GM15510 (cell line): ENCODE measurements around the gene AKR1E2.

Experiments
- POLR2A ChIP-seq: IDR thresholded peaks from 3 replicates; pipeline ENCODE4 v1.6.1; 2011; ENCODE audit warnings: borderline replicate concordance; ENCODE audit not compliant: insufficient read length; ENCODE audit errors: extremely low read depth

The AKR1E2 gene

GRCh38 chr10:4847561-4848355, 21.8 kb downstream of the AKR1E2 start:
- no peak for TF ChIP-seq POLR2A

GRCh38 chr10:4848356-4849041, 22.5 kb downstream of the AKR1E2 start:
- TF ChIP-seq POLR2A, result no peak

GRCh38 chr10:4849042-4849402, 23.0 kb downstream of the AKR1E2 start:
- no peak for TF ChIP-seq POLR2A

GRCh38 chr10:4849555-4850242, 23.7 kb downstream of the AKR1E2 start:
- TF ChIP-seq POLR2A, result no peak

- TF ChIP-seq POLR2A, result no peak
Observed at GRCh38 chr10:4850397-4850796, 24.4 kb downstream of the AKR1E2 start.

- no peak for TF ChIP-seq POLR2A
Observed at GRCh38 chr10:4851176-4851575, 25.2 kb downstream of the AKR1E2 start.

- TF ChIP-seq POLR2A, result no peak
Observed at GRCh38 chr10:4851846-4852245, 25.8 kb downstream of the AKR1E2 start.

- TF ChIP-seq POLR2A, result no peak
Observed at GRCh38 chr10:4865945-4866661, 40.1 kb downstream of the AKR1E2 start.

- TF ChIP-seq POLR2A, result no peak
Observed at GRCh38 chr10:4867109-4867519, 41.1 kb downstream of the AKR1E2 start.

- no peak for TF ChIP-seq POLR2A
Observed at GRCh38 chr10:4867520-4868356, 41.7 kb downstream of the AKR1E2 start.

- no peak for TF ChIP-seq POLR2A
Observed at GRCh38 chr10:4868357-4868657, 42.3 kb downstream of the AKR1E2 start.

GRCh38 chr10:4882704-4883078, 56.7 kb downstream of the AKR1E2 start:
- no peak for TF ChIP-seq POLR2A

- no peak for TF ChIP-seq POLR2A
Observed at GRCh38 chr10:4883079-4883739, 57.2 kb downstream of the AKR1E2 start.

GRCh38 chr10:4885162-4885561, 59.2 kb downstream of the AKR1E2 start:
- TF ChIP-seq POLR2A, result no peak
